Mesenteric fat pad (tissue), 1 donor: ENCODE results near the gene ANKRD13C. TPM values are rescaled to one million over a fixed set of nuclear protein-coding genes. Genes with fewer than 3 reads are reported as not detected.

Source experiments
- DNase-seq: peaks from one replicate; pipeline ENCODE4 v3.0.0-alpha.2; 2020; ENCODE audit warnings: low spot score
- total RNA-seq: library from RNA; stranded (reverse); fragmentation: NEBNext Ultra II Directional; extraction: Animal tissue kit (Norgen Biotek cat#: 25700); gene quantifications from one replicate; pipeline ENCODE4 v1.2.1, GENCODE V29; 2021
- donor health status: DM: yes; HTN: yes; CAD: no.

ANKRD13C gene
- total RNA-seq, 1 donor from 2014 or later: 21.6 TPM

DNA sequence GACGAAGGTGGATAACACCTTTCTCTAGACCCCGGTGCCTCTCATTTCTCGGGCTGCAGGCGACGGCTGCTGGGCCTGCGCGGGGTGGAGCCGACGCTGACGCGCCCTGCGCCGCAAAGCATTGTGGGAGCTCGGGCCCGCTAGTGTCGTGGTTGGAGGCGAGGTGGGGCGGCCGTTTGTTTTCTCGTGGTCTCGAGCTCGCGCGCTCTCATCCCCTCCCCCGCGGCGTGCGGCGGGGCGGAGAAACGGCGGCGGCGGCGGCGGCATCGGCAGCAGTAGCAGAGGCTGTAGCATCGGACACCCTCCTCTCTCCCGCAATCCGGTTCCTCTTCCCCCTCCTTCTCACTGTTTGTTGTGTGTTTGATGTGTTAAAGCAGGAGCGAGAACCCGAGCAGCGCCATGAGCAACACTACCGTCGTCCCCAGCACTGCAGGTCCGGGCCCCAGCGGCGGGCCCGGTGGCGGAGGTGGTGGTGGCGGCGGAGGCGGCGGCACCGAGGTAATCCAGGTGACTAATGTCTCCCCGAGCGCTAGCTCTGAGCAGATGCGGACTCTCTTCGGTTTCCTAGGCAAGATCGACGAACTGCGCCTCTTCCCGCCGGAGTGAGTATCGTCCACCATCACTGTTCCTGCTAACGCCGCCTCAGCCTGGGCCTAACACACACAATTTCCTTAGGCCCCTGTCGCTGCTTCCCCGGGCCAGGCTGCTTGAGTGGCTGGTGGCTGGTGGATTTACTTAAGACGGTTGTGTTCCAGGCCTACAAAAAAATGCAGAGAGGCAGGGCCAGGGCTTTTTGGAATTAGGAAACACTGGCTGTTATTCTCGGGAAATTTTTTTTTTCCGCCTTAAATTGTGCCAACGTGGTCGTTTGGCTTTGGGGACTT, 133.0 kb downstream of the ANKRD13C start, which contains the start of gene SRSF11:
Gene SRSF11 (plus strand): TSS at position 143 of the 884 bp plus-strand sequence. CDS start 257 bp downstream, at position 400.
- peak; percentile 99 for DNase-seq

DNA sequence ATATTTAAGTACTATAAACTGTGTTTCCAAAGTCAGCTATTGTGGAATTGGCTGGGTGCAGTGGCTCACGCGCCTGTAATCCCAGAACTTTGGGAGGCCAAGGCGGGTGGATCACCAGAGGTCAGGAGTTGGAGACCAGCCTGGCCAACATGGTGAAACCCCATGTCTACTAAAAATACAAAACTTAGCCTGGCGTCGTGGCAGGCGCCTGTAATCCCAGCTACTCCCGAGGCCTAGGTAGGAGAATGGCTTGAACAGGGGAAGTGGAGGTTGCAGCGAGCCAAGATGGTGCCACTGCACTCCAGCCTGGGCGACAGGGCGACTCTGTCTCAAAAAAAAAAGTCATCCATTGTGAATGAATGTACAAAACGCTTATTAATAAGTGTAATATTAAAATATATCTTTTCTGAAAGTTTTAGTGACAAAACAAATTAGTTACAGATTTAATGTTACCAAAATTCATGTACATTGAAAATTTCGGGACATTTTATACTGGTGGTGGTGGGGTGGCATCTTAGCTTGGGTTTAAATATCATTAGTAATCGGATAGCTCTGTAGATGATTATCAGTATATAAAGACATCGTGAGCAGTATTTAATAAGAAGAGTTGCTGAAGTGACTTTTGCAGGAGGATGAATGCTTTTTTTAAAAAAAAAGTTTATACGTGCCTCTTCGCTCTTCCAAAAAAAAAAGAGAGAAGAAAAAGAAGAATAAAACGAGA, 133.8 kb downstream of the ANKRD13C start:
- DNase-seq: no peak

- no peak for DNase-seq
Measured at GRCh38 chr1:70220015-70220414, 134.5 kb downstream of the ANKRD13C start.

DNA sequence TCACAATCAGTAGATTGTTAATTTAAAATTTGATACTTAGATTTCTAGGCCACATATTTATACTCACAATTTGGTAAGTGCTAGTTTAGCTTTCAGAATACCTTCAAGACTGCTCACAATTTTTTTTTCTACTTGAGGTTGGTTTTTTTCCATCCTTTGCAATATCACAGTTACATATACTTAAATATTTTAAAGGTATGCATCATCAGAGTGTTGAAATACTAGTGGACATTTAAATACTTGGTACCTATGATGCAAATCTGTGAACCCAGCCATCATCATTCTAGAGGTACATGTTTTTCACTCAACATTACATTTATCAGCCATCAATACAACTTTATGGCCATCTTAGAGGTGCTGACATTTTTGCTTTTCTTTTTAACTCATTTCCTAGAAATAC, 143.0 kb downstream of the ANKRD13C start:
- DNase-seq: no peak

DNA sequence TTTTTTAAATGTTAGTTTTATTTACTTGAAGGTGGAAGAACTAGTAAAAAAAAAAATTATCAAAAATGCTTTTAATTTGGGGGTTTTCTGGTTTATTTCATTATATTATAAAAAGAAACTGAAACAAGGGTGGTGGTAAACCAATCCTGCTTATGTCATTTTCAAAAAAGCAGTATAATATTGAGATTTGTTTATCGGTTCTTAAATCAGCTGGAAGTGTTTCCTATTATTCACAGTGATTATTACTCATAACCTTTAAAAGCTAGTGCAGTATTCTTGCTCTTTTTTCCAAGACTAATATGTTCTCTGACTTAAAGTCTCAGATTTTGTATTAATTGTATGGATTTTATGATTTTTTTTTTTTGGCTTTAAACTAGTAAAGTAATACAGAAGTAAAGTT, 143.7 kb downstream of the ANKRD13C start:
- DNase-seq: no peak

Other genes with a start within 250 kb of the ANKRD13C start
- gene LRRC40, start 149.1 kb downstream of the ANKRD13C start, total RNA-seq: 11.2 TPM
- gene SRSF11, start 133.3 kb downstream of the ANKRD13C start, total RNA-seq: 150 TPM
- 2.5 TPM for gene CTH, start 56.5 kb upstream of the ANKRD13C start, total RNA-seq